ENCODE data around the gene CDK7.

CDK7 gene

GRCh38 chr5:69309380-69309779 lies 74.7 kb downstream of the CDK7 start:
- CTCF ChIA-PET: no interaction called here
- no peak for DNase-seq (ENCODE audit: extremely low spot score)
- POLR2A ChIA-PET: no interaction called here
- TF ChIP-seq CTCF (IDR thresholded peaks at IDR 0.05; ENCODE audit: control extremely low read depth, extremely low read depth, low read depth, missing control alignments): no peak

- no peak for DNase-seq (ENCODE audit: extremely low spot score)
- ChIA-PET CTCF (interaction anchor here (0.6 to 0.9 kb wide), 2 partner anchors 14 to 82 kb away, joined by 3 read pairs; no protein-coding TSS in a partner anchor), POLR2A (interaction anchor here (0.6 kb wide), 1 partner anchor 239 kb away, joined by 3 read pairs; no protein-coding TSS in a partner anchor)
- no peak for TF ChIP-seq CTCF (IDR thresholded peaks at IDR 0.05; ENCODE audit: control extremely low read depth, extremely low read depth, low read depth, missing control alignments)
Observed at GRCh38 chr5:69312459-69313160, 77.9 kb downstream of the CDK7 start.

- no peak for TF ChIP-seq CTCF (IDR thresholded peaks at IDR 0.05; ENCODE audit: control extremely low read depth, extremely low read depth, low read depth, missing control alignments)
- ChIA-PET CTCF (no interaction called here), POLR2A (no interaction called here)
- DNase-seq (ENCODE audit: extremely low spot score): no peak
Observed at GRCh38 chr5:69313428-69313827, 78.7 kb downstream of the CDK7 start.

GRCh38 chr5:69315972-69316371 lies 81.3 kb downstream of the CDK7 start:
- POLR2A ChIA-PET: no interaction called here
- CTCF ChIA-PET: interaction anchor here (1.2 kb wide), 1 partner anchor 12 kb away, joined by 3 read pairs; no protein-coding TSS in a partner anchor
- TF ChIP-seq CTCF (IDR thresholded peaks at IDR 0.05; ENCODE audit: control extremely low read depth, extremely low read depth, low read depth, missing control alignments): no peak
- DNase-seq (ENCODE audit: extremely low spot score): no peak

GRCh38 chr5:69317391-69317790 lies 82.7 kb downstream of the CDK7 start:
- ChIA-PET POLR2A (no interaction called here), CTCF (no interaction called here)
- DNase-seq (ENCODE audit: extremely low spot score): no peak
- no peak for TF ChIP-seq CTCF (IDR thresholded peaks at IDR 0.05; ENCODE audit: control extremely low read depth, extremely low read depth, low read depth, missing control alignments)

GRCh38 chr5:69326365-69326764 lies 91.7 kb downstream of the CDK7 start:
- ChIA-PET POLR2A (no interaction called here), CTCF (interaction anchor here (0.9 kb wide), 1 partner anchor 14 kb away, joined by 3 read pairs; no protein-coding TSS in a partner anchor)
- no peak for DNase-seq (ENCODE audit: extremely low spot score)
- no peak for TF ChIP-seq CTCF (IDR thresholded peaks at IDR 0.05; ENCODE audit: control extremely low read depth, extremely low read depth, low read depth, missing control alignments)
